HL-60 (cell line): Measurements from ENCODE around the gene ODF4.

Experiments used
- POLR2AphosphoS5 ChIP-seq: IDR thresholded peaks from 2 replicates; pipeline ENCODE4 v1.6.1; 2012; ENCODE audit warnings: low read depth
- SPI1 ChIP-seq: IDR thresholded peaks from 2 replicates; pipeline ENCODE4 v1.6.1; 2012; ENCODE audit warnings: low read depth, mild to moderate bottlenecking, borderline replicate concordance
- TF ChIP-seq, protein P1 (sequence below): IDR thresholded peaks from one replicate; pipeline ENCODE4 v1.5.1; 2011; ENCODE audit warnings: low read length, control low read depth, inconsistent platforms; ENCODE audit not compliant: insufficient read depth
- TF ChIP-seq, protein P2 (sequence below): IDR thresholded peaks from 2 replicates; pipeline ENCODE4 v1.6.1; 2012; ENCODE audit warnings: low read depth; ENCODE audit not compliant: insufficient replicate concordance

DNA sequence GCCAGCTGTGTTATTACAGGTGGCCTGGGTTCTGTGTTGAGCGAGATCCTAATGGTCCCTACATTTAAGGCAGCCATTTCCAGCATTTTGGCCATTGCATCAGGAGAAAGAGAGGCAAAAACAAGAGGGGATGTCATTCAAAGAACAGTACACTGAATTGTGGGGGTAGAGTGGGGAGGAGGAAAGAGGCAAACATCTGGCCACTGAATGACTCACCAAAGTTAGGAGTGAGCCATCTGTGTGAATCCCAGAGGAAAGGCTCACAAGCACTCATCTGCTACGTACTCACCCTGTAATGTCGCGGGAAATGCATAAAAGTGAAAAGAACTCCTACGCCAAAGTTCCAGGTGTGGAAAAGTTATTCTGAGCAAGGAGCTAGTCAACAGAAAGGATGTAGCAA is 20.1 kb downstream of the ODF4 start:
- TF ChIP-seq, protein P1, sequence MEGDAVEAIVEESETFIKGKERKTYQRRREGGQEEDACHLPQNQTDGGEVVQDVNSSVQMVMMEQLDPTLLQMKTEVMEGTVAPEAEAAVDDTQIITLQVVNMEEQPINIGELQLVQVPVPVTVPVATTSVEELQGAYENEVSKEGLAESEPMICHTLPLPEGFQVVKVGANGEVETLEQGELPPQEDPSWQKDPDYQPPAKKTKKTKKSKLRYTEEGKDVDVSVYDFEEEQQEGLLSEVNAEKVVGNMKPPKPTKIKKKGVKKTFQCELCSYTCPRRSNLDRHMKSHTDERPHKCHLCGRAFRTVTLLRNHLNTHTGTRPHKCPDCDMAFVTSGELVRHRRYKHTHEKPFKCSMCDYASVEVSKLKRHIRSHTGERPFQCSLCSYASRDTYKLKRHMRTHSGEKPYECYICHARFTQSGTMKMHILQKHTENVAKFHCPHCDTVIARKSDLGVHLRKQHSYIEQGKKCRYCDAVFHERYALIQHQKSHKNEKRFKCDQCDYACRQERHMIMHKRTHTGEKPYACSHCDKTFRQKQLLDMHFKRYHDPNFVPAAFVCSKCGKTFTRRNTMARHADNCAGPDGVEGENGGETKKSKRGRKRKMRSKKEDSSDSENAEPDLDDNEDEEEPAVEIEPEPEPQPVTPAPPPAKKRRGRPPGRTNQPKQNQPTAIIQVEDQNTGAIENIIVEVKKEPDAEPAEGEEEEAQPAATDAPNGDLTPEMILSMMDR = no peak
- no peak for TF ChIP-seq POLR2AphosphoS5
- TF ChIP-seq, protein P2, sequence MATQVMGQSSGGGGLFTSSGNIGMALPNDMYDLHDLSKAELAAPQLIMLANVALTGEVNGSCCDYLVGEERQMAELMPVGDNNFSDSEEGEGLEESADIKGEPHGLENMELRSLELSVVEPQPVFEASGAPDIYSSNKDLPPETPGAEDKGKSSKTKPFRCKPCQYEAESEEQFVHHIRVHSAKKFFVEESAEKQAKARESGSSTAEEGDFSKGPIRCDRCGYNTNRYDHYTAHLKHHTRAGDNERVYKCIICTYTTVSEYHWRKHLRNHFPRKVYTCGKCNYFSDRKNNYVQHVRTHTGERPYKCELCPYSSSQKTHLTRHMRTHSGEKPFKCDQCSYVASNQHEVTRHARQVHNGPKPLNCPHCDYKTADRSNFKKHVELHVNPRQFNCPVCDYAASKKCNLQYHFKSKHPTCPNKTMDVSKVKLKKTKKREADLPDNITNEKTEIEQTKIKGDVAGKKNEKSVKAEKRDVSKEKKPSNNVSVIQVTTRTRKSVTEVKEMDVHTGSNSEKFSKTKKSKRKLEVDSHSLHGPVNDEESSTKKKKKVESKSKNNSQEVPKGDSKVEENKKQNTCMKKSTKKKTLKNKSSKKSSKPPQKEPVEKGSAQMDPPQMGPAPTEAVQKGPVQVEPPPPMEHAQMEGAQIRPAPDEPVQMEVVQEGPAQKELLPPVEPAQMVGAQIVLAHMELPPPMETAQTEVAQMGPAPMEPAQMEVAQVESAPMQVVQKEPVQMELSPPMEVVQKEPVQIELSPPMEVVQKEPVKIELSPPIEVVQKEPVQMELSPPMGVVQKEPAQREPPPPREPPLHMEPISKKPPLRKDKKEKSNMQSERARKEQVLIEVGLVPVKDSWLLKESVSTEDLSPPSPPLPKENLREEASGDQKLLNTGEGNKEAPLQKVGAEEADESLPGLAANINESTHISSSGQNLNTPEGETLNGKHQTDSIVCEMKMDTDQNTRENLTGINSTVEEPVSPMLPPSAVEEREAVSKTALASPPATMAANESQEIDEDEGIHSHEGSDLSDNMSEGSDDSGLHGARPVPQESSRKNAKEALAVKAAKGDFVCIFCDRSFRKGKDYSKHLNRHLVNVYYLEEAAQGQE = no peak
- TF ChIP-seq SPI1 = no peak
